ENCODE results near the gene ZBED5.

DNA sequence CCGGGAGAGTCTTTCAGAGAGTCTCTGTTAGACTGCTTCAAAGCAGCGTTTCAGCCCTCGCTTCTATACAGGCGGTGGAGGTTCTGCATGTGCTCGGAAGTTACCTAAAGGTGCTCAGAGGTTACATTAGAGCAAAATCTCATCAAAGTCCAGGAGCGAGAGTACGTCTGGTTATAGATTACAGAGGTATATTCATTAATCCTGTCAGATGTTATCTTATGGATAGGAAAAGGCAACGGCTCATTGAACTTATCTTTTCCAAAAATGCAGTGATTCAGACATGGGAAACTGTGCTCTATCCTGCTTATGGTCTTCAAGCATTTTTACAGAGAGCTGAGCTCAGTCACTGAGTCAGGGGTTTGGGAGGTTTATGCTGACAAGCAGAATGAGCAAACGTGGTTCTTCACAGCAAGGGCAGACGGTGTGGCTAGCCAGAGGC lies 9.1 kb upstream of the ZBED5 start:
- no peak for TF ChIP-seq CTCF (conservative IDR thresholded peaks at IDR 0.05; ENCODE audit: low read depth, low read length)
- no peak for TF ChIP-seq EZH2 (IDR thresholded peaks at IDR 0.05; ENCODE audit: borderline replicate concordance, low read depth, low read length, poor library complexity, severe bottlenecking)

Data from A673 (cell line).